TTC549 (cell line): ENCODE data around the gene IL4.

ENCODE experiments used
- FAIRE-seq: peaks from 2 replicates; lab custom pipeline; 2012; peaks lifted over from hg19 to GRCh38; lab: Jason Lieb, UNC

The IL4 gene

DNA sequence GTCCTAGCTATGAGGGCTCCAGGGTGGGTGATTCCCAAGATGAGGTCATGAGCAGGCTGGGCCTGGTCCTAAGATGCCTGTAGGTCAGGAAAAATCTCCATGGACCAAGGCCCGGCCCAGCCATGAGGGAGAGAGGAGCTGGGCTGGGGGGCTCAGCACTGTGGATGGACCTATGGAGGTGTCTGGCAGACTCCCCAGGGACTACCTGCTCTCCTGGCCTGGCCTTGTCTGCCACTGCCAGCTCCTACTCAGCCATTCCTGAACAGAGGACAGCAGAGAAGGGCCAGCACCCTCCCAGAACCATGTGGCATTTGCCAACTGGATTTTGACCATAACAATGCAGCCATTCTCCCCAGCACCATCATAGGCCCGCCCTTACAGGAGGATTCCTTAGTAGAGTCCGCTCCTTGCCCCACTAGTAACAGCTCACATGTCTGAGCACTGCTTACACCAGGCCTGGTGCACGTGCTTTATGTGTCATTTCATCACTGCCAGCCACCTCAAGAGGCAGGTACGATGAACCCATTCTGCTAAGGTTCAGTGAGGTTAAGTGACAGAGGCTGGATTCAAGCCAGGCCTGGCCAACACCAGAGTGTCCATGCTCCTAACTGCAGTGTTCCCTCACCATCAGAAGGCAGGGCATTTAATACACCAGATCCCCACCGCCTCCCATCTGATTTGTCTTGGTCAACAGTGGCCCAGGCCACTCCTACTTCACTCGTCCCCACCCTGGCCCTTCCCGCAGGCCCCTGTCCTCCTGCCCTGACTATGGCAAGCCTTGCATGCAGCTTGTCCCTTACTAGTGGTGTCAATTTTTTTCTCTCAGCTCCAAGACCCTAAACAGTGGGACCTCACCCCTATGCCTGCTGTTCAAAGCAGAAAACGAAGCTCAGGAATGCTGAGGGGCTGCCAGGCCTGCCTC, 15.1 kb upstream of the IL4 start:
- no peak for FAIRE-seq

DNA sequence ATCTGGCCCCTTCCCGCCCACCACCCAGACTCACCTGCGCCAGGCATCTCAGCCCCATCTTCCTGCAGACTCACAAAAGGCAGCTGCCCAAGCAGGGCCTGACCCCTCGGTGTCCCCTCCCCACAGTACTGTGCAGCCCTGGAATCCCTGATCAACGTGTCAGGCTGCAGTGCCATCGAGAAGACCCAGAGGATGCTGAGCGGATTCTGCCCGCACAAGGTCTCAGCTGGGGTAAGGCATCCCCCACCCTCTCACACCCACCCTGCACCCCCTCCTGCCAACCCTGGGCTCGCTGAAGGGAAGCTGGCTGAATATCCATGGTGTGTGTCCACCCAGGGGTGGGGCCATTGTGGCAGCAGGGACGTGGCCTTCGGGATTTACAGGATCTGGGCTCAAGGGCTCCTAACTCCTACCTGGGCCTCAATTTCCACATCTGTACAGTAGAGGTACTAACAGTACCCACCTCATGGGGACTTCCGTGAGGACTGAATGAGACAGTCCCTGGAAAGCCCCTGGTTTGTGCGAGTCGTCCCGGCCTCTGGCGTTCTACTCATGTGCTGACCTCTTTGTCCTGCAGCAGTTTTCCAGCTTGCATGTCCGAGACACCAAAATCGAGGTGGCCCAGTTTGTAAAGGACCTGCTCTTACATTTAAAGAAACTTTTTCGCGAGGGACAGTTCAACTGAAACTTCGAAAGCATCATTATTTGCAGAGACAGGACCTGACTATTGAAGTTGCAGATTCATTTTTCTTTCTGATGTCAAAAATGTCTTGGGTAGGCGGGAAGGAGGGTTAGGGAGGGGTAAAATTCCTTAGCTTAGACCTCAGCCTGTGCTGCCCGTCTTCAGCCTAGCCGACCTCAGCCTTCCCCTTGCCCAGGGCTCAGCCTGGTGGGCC, 13.9 kb upstream of the IL4 start:
- FAIRE-seq, result no peak

DNA sequence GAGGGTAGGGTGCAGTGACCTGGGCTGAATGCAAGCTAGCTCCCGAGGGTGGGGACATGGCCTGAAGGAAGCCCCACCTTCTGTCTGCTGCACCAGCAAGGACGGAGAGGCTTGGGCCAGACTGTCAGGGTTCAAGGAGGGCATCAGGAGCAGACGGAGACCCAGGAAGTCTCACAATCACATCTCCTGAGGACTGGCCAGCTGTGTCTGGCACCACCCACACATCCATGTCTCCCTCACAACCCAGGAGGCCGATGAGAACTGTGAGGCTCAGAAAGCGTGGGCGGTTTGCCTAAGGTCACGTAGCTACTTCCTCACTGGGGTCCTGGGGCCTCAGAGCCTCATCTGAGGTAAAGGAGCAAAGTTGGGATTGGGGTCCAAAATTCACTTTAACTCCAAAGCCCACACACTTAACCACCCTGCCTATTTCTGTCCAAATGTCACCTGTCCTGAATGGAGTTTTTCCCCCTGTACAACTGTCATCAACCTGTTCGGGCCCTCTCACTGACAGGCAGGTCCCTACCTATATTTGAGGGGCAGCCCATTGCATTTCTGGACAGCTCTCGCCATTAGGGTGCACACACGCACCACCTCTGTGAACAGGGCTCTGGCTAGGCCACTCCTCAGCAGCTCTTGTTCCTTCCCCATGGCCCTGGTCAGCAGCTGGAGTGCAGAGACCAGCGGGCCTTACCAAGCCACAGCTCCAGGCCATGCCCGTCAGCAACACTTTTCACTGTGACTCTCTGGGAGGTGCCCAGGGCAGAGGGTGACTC, 12.4 kb upstream of the IL4 start:
- FAIRE-seq, result no peak

DNA sequence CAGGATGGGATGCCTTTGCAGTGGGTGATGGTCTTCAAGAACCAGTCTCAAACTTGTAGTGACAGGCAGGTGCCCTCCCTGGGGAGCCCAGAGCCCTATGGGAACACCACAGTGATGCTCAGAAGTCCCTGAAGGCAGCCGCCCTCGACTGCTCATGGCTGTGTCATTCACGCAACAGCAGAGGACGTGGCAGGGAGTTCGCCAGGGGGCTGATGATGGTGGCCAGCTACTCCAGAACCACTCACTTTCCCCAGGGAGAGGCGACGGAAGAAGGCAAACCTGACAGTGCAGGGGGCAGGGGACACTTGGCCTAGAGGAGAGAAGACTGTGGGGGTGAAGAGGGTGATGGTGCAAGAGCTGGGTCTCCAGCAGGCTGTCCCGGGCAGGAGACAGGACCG, 11.8 kb upstream of the IL4 start:
- no peak for FAIRE-seq

DNA sequence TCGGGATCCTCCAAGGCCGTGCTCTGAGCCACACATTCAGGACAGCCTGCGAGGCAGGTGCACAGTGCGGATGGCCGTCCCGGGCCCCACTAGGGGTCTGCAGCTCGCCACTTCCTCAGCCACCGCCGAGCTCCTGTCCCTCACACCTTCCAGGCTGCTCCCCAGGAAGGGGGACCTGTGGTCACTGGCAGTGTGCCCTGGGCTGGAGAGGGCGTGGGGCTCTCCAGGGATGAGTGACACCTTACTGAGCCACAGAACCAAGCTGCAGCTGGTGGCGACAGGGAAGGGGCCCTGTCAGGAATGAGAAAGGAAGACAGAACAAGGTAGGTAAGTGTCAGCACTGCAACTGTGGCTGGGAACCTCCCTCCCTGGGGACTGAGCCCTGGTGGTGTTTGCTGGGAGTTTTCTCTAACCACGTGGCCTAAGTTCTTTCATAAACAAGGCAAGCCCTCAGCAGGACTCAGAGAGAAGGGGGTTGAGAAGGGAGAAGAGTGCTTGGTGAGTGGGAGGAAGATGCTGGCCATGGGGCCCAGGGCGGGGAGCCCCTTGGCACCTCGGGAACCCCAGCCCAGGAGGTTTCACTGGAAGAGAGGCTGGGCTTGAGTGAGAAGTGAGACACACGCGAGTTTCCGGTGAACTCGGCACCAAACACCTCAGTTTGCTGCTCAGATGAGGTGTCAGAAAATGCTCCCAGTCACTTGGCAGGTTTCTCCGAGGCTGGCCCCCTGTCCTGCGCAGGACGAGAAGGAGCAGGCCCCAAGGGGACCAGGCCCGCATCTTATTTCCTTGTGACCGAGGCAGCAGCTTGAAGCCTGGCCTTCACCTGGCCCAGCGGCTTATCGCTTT, 10.6 kb upstream of the IL4 start:
- no peak for FAIRE-seq

DNA sequence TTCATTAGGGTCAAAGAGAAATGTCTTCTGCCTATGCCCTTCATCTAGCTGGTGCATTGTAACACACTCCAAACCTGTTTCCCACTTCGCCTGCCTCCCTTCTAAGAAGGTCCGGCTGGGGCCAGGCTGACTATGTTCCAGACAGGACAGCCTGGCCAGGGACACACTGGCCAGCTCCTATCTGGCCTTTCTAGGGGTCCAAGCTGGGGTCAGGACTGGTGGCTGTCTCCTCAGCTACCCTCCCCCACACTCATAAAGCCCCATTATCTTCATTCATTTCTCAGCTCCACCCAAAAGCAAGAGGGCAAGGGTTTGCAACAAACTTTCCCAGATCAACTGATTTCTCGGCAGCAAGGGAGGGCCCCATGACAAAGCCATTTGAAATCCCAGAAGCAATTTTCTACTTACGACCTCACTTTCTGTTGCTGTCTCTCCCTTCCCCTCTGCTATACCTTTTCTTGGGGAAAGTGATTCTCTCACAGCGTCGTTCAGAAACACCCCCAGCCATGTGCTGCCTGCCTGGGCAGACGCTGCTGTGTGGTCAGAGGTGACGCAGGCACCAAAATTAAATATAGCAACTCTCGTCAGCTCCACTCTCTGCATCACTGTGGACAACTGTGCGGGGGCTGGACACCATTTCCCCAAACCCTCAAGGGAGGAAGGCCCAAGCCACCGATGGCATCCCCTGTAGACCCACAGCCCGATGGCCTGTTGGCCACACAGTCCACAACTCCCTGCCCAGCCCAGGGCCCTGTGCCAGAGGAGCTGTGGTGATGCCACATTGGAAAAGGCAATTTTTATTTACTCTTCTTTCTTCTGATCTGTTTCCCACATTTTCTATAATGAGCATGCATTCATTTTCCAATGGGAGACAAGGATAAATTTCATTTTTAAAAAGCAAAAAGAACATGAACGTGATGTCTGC, 9.8 kb upstream of the IL4 start:
- no peak for FAIRE-seq

DNA sequence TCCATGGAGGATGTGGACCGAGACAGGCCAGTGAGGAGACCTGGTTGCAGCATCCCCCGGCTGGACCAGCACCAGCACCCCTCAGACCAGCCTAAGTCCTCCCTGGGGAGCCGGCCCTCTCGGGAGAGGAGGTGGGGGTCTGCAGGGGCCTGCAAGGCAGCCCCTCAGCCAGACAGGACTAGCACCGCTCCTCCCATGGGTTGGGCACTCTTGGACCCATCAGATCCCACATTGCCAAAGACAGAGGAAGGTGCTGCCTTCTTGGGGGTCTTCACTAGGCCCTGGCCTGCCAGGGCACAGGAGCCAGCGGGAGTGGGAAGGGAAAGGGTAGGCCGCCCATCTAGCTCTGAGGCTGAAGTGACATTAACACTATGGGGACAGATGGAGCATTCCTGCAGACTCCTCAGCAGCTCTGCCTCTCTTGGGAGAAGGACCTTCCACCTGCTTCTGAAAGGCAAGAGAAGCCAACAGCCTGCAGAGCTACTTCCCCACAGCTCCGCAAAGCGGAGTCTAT, 9.0 kb upstream of the IL4 start:
- FAIRE-seq, result no peak

DNA sequence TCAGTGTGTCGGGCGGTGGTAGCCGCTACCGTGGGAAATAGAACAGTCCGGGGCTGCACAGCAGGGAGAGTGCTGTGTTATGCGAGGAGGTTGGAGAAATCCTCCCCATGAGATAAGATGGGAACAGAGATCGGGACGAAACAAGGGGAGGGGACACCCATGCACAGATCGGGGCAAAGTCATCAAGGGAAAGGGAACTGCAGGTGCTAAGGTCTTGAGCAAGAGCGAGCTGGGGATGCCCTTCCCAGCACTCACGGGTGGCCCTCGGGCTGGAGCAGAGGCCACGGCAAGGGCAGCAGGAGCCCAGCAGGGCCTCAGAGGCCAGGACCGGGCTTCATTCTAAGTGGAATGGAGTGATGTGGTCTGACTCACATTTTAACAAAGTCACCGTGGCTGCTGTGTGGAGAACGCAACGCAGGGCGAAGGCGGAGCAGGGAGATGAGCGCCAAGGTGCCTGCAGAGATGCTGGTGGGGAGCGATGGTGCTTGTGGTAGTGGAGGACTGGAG, 8.2 kb upstream of the IL4 start:
- FAIRE-seq, result no peak

DNA sequence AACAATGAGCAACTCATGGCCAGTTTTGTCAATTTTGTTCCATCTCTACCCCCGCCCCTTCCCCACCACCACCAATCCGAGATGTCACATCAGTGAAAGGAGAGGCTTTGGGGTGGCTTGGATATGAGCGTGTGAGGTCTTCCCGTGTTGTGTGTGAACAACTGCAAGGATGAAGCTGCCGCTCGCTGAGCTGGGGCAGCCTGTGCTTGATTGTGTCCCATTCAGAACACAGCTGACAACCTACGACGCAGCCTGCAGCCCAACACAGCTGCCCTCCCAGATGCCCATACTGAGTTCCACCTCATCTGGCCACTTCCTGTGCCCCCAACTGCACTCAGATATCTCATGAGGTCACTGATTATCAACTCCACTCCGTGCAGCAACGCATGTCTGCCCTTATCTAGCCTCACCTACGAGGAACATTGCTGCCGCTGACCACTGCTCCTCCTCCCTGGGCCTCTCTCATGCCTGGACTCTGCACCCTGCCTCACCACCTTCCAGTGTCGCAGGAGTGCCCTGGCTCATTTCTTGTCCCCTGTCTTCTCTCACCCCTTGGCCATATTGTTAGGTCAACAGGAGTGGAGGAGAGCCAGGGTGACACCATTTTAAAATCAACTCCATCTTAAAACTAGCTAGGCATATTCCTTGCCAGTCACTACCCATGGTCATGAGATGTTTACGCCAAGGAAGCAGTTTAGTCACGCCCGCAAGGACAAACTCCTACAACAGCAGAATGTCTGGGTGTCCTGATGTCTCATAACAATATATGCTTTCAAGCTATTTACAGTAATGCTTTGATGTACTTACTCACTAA, 7.3 kb upstream of the IL4 start:
- no peak for FAIRE-seq

DNA sequence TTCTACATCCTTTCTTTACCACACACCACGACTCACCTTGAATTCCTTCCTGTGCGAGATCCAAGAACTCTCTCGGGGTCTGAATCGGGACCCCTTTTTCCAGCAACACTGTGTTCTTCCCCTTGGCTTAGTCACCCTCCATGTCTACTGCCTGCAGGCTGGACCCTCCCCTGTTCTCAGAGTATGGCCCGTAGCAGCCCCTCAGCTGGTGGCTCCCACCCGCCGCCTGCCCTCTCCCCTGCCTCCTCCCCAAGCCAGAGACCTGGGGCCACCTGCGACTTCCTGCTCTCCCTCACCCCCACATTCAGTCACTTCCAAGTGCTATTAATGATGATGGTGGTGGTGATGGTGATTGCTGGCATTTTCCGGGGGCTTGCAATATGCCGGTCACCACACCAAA, 6.5 kb upstream of the IL4 start:
- FAIRE-seq, result no peak

DNA sequence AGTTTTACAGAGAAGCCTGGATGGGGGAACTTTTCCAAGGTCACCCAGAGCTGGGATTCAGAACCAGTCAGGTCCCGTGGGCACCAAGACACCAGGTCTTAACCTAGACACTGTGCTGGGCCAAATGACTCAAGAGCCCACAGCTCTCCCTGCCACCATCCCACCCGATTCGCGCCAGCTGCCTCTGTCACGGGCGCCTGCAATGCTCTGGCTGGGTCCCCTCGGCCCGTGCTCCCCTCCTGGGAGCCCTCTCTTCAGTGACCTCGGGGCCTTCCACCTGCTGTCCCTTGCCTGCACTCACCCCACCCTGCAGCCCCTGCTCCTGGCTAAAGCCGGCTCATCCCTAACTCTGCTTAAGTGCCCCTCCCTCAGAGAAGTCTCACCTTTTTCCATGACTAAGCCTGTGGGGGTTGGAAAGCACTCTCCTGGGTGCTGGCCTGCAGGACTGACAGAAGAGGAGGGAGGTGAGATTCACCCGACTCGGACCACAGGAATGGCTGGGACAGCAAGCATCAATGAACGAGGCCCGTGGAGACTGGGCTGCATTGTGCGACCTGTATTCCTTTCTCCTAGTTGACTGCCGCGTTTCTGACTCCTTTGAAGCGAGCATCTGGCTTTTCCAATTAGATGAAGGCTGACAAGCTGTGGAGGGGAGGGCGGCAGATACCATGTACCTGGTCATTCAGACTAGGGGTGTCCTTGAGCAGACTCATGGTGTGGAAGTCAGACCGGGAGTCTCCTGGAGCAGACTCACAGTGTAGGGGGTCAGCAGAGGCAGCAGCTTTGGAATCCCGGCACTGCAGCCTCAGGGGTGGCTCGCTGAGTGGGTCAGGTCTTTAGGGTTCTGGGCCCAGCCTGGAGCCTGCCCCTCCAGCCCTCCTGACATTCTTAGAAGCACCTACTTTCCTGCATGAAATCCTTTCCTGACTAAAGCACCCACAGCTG, 5.8 kb upstream of the IL4 start:
- FAIRE-seq, result no peak

DNA sequence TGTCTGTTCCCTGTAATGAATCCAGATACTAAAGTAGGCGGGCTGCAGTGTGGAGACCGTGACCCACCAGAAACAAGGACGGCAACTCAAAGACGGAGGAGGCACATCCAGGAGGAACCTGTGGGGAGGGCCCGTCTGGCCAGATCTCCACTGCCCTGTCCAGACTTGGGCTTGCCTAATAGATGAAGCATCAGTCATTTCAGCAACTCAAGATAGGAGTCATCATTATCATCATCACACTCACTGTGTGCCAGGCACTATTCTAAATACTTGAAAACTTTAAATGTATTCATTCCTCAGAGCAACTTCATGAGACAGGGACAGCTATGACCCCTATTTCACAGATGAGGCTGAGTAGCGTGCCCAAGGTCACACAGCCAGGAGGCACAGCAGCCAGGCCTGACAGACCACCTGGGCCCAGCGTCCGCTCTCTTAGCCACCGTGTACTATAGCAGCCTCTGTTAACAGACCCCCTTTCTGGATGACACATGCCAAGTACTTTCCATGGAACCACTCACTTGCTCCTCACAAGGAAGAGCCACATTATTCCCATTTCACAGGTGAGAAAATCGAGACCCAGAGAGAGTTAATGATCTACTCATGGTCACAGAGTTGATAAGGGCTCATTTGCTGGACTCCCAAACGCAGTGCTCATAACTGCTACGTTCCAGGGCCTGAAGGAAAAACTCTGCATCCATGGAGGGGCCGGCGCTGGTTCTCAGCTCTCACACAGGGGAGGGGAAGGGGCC, 4.9 kb upstream of the IL4 start:
- FAIRE-seq, result no peak

DNA sequence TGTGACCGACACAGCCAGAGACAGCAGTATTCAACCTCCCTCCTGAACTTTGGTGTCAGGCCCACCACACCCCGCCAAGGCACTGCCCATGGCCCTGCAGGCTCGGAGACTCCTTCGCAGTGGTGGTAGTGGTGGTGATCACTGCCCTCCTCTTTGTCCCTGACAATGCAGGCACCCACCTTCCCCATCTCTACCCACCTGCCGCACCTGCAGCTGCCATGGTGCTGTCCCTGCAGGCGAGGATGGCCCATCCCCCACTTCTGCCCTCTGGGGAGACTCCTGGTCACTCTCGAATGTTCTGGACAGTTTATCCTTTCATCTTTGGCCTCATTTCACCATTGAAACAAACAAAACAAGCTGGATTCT, 4.4 kb upstream of the IL4 start:
- FAIRE-seq, result no peak

DNA sequence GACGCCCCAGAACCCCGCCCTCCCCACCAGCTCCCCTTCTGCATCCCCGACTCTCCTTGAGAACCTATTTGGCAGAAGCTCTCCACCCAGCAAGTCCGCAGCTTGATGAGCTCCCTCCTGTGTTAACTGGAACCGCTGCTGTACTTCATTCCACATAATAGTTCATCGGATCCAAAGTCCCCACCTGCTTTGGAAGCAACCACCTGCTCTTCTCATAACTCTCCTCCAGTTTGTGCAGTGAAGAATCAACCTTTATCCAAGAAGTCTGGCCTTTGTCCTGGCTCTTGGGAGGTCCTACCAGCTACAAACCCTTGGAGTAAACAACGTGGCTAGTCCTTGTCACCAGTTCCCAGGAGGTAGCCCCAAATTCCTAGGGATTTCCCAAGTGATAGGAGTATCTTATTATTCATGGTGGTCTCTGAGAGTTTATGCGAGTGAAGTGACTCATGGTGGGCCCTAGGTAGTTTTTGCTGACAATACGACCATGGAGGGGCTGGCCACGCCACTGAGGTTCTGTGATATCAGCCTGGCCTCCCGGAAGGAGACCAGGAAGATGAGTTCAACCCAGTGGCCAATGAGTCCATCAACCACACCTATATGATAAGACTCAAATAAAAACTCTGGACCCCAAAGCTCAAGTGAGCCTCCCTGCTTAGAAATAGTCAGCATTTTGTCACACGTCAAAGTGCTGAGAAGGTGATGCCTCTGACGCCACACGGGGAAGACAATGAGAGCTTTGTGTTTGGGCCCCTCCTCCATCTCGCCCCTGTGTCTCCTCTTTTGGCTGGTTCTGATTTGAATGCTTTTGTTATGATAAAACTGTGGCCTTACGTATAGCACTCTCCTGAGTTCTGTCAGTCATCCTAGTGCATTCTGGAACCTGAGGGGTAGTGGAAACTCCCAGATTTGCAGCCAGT, 3.6 kb upstream of the IL4 start:
- no peak for FAIRE-seq

DNA sequence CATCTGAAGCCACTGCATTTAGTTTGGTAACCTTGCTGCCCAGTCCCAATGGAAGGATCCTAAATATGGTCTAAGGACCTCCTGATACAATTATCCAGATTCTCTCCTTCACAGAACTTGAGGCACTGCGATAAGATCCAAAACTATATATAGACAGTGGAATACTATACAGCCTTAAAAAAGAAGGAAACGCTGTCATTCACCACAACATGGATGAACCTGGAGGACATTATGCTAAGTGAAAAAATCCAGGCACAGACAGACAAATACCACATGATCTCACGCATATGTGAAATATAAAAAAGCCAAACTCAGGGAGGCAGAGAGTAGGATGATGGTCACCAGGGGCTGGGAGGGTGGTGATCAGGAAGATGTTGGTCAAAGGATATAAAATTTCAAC, 2.8 kb upstream of the IL4 start:
- no peak for FAIRE-seq

DNA sequence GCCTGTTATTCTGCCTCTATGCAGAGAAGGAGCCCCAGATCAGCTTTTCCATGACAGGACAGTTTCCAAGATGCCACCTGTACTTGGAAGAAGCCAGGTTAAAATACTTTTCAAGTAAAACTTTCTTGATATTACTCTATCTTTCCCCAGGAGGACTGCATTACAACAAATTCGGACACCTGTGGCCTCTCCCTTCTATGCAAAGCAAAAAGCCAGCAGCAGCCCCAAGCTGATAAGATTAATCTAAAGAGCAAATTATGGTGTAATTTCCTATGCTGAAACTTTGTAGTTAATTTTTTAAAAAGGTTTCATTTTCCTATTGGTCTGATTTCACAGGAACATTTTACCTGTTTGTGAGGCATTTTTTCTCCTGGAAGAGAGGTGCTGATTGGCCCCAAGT, 301 bp upstream of the IL4 start:
- no peak for FAIRE-seq
